GM12873 (cell line): ENCODE results near the gene TNRC18.

ENCODE experiments used
- TF ChIP-seq, protein P1 (sequence below): IDR thresholded peaks from 2 replicates; pipeline ENCODE4 v1.5.1; 2012; ENCODE audit warnings: low read depth, mild to moderate bottlenecking, moderate library complexity, low read length, control low read depth; ENCODE audit not compliant: insufficient read depth; ENCODE audit errors: missing control alignments

The TNRC18 gene

DNA sequence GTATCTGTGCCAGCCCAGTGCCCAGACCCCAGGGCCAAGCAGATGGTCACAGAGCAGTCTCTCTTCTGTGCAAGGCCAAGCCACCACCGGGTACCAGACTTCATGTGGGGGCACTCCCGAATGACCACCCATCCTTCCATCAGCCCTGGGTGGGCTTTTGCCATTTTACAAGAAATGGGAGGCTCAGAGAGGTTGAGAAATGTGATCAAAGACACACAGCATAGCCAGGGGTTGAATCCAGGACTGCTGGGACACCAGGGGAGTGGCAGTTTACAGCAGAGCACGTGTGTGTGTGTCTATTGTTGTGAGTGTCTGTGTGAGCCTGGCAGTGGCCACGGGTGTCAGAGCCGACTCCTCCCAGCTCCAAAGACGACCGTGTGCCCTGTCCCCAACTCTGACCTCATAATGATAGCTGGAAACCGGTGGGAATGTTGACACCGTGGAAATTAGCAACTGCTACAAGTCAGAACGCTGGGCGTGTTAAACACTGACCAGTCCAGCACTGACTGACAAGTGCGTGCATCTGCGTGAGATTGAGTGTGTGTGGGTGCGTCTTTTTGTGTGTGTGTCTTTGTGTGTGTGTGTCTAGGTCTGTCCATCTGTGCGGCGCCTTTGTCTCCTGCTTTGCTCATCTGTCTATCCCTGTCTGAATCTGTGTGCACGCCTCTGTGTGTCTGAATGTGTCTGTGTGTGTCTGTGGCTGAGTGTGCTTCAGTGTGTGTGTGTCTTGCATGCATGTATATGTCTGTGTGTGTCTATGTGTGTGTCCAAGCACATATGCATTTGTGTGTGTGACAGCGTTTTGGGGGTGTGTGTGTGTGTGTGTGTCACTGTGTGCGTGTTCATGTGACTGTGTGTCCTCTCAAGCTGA lies 158.1 kb downstream of the TNRC18 start:
- TF ChIP-seq, protein P1, sequence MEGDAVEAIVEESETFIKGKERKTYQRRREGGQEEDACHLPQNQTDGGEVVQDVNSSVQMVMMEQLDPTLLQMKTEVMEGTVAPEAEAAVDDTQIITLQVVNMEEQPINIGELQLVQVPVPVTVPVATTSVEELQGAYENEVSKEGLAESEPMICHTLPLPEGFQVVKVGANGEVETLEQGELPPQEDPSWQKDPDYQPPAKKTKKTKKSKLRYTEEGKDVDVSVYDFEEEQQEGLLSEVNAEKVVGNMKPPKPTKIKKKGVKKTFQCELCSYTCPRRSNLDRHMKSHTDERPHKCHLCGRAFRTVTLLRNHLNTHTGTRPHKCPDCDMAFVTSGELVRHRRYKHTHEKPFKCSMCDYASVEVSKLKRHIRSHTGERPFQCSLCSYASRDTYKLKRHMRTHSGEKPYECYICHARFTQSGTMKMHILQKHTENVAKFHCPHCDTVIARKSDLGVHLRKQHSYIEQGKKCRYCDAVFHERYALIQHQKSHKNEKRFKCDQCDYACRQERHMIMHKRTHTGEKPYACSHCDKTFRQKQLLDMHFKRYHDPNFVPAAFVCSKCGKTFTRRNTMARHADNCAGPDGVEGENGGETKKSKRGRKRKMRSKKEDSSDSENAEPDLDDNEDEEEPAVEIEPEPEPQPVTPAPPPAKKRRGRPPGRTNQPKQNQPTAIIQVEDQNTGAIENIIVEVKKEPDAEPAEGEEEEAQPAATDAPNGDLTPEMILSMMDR = no peak
